NCI-H2227 (cell line): ENCODE data around the gene NPRL2.

Experiments
- DNase-seq: peaks from one replicate; lab custom pipeline; 2025; ENCODE audit not compliant: unreplicated experiment; lab: John Stamatoyannopoulos, UW

The NPRL2 gene

DNA sequence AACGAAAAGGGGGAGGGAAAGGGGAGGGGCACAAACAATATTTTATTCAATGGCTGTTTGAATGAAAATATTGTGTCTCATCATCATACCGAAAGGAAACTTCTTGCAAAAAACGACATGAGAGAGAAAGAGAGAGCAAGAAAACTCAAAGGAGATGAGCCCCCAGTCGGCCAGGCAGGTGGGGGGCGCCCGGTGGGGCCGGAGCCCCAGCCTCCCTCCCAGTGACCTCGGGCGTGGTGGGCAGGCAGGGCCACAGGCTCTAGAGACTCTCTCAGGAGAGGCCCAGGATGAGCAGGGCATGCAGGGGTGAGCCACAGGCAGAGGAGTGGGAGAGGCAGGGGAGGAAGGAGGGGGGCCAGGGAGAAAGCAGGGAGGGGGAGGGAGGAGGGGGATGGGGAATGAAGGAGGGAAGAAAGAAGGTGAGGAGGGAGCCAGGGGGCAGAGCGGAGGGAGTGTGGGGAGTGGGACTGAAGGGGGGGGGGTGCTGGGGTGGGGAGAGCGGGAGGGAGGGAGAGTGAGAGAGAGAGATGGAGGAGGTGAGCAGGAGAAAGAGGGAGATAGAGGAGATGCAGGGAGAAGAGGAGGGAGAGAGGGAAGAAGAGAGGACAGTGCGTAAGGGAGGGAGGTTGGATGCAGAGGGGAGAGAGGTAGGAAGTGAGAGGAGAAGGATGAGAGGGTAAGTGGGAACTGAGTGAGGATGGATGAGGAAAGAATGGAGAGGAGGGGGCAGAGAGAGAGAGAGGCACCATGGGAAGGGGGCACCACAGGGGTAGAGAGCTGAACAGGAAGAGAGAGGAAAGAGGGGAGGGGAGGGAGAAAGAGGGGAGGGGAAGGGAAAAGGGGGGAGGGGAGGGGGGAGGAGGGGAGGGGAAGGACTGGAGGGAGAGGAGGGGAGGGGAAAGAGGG, 22.8 kb upstream of the NPRL2 start:
- no peak for DNase-seq

- peak; percentile 37 for DNase-seq
Measured at GRCh38 chr3:50372349-50372748, 21.8 kb upstream of the NPRL2 start.

- DNase-seq: no peak
Measured at GRCh38 chr3:50371133-50371685, 20.6 kb upstream of the NPRL2 start.

DNA sequence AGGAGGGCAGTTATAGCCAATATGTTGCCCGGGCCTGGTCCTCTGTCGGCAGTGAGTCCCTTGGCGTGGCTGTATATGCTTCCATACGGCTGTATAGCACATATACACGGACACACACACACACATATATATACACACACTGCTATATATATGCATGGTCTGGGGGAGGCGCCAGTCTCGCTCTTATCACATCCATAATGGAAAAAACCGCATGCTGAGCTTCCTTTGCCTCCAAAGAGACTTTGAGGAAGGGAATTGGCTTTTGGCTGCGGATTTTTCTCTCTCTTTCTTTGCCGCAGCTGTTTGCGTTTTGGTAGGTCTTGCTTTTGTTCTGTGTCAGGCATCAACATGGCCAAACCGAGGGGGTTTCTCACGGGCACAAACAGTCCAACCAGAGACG, 20.0 kb upstream of the NPRL2 start:
- DNase-seq: peak; percentile 48

- no peak for DNase-seq
Measured at GRCh38 chr3:50369012-50369670, 18.6 kb upstream of the NPRL2 start.

DNA sequence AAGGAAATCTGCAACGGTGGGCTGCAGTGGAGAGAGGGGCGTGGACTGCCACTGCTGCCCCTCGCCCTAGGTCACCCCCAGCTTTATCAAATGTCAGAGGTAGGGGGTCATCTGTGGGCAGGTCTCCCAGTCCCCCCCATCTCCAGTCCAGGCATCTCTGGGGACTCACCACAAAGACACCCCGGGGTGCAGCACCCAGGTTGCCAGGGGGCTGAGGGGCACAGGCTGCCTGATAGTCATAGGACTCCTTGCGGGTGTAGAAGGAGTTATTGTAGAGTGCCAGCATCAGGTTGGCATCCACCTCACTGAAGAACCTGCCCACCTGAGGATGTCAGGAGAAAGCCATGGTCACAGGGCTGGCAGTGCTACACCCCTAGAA, 15.3 kb upstream of the NPRL2 start:
- DNase-seq: no peak

DNA sequence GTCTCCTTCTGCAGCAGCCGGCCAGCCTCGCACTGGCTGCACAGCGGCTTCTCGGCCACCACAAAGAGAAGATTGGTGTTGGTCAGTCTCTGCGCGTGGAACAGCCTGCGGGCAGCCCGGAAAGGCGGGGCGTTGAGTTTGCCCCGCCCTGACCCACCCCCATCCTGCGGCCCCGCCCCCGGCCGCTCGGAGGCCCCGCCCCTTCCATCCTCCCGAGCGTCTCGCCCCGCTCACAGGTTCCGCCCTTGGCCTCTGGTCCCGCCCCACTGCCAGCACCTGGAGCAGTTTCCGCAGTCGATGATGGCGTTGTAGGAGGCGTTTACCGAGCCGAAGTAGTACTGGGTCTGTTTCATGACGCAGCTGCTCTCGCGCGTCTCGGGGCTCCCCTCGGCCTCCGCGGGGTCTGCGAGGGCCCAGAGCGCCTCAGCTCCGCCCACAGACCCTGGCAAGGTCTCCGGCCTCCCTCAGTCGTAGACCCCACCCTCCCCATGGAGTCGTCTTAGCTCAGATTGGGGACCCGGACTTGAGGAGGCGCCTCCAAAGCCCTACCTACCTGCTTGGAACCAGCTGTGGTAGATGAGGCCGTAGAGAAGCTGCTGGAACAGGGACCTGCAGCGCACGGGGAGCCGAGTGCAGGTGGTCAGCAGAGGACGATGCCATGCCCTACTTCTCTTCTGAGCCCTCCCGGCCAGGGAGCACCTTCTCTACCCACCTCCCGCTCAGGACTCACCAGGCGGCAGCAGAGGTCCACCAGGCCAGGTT, 14.7 kb upstream of the NPRL2 start:
- DNase-seq: peak; percentile 86

- peak; percentile 63 for DNase-seq
Measured at GRCh38 chr3:50364573-50365079, 14.1 kb upstream of the NPRL2 start.

DNA sequence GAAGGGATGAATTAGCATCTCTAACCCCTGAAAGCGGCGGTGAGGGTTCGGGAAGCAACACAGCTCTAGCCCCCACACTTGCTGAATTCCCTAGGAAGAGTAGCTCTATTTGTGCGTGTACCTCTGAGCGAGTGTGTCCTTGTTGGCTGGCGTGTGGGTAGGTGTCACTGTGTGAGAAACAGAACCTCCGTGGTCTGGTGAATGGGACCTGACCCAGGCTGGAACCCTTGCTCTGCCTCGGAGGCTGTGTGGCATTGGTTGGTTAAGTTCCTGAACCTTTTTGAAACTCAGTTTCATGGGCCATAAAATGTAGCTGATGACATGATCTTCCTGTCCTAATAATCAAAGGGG, 9.2 kb upstream of the NPRL2 start:
- no peak for DNase-seq

GRCh38 chr3:50358911-50359759, 8.6 kb upstream of the NPRL2 start, which contains the start of gene TMEM115:
Gene TMEM115 (minus strand): TSS chr3:50359521. CDS start chr3:50359063, 458 bp downstream.
- peak; percentile 95 for DNase-seq

- no peak for DNase-seq
Measured at GRCh38 chr3:50358355-50358910, 7.9 kb upstream of the NPRL2 start.

GRCh38 chr3:50357481-50357880, 6.9 kb upstream of the NPRL2 start:
- no peak for DNase-seq

- DNase-seq: no peak
Measured at GRCh38 chr3:50356553-50356952, 6.0 kb upstream of the NPRL2 start.

DNA sequence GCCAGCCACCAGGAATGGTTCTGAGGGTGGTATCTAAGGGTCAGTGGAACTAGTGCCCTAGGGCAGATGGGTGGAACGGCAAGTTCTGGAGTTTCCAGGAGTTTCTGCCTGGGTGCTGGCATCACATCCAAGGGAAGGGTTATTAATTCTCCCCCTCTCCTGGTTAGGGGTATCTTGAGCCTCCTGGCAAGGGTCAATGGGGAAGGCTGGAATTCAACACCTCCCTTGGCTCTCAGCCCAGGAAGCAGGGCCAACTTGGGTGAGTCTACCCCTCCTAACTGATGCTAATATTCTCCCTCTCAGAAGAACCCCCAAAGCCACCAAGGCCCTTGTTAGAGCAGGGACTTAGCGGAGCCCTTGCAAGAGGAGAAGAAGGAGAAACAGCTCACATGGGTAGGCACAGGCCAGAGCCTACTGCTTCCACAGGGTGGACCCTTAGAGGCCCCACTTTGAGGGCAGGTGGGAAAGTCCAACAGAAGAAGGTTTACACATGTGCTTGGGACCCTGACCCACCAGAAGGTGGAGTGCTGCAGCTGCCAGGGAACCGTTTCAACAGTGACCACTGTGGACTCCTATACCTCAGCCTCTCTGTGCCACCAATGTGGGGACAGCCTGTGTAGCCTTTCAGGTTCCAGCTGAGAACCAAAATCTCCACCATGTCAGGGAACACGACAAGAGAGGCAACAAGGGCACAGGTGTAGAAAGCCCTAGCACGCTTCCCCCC, 5.4 kb upstream of the NPRL2 start:
- DNase-seq: no peak

DNA sequence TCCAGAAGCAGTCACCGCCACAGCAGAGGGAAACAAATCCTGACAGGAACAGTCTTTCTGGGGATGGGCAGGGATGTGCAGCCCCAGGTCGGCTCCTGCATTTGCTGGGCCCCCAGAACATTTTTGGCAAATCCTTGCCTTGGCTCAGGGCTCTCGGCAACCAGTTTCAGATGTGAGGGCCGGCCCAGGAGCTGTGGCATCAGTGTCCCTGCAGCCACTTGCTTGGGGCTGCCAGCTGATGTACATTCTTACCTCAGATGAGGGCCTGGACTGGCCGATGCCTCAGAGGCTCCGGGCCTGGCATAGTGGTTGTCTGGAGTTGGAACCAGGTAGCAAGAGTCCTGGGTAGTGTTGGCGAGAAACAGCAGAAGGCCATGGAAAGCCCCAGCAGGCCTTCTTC, 4.3 kb upstream of the NPRL2 start:
- no peak for DNase-seq

- DNase-seq: no peak
Measured at GRCh38 chr3:50354186-50354764, 3.7 kb upstream of the NPRL2 start.

GRCh38 chr3:50353245-50354004, 2.9 kb upstream of the NPRL2 start:
- DNase-seq: no peak

GRCh38 chr3:50352781-50353180, 2.2 kb upstream of the NPRL2 start:
- DNase-seq: no peak
